Measurements from ENCODE around the gene BCKDHB.

Gene BCKDHB

DNA sequence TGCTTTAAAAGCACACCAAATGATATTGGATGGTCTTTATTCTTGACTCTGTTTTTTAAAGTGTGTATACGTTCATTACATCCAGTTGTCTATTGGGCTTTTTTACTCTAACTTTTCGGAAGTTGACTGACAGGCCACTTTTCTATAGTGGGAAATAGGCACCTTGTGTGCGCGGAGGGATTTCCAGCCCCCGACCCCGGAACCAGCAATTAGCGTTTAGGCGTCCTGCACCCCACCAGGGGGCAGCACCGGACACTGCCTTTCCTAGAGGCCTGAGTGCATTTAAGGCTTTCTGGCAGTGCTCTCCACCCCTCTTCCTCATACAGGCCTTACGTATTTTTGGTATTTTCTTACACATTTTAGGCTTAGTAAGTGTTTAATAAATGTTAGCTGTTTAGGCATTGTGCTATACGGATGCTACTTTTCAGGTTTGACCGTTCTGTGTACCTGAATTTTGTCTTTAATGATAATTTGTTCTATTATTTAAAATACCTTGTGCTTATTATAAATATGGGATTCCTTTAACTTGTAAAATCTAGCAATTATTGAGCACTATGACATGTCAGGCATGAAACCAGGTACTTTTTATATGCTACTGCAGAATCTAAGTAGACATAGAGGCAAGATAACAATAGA, 231.8 kb downstream of the BCKDHB start:
- TF ChIP-seq, protein P1, sequence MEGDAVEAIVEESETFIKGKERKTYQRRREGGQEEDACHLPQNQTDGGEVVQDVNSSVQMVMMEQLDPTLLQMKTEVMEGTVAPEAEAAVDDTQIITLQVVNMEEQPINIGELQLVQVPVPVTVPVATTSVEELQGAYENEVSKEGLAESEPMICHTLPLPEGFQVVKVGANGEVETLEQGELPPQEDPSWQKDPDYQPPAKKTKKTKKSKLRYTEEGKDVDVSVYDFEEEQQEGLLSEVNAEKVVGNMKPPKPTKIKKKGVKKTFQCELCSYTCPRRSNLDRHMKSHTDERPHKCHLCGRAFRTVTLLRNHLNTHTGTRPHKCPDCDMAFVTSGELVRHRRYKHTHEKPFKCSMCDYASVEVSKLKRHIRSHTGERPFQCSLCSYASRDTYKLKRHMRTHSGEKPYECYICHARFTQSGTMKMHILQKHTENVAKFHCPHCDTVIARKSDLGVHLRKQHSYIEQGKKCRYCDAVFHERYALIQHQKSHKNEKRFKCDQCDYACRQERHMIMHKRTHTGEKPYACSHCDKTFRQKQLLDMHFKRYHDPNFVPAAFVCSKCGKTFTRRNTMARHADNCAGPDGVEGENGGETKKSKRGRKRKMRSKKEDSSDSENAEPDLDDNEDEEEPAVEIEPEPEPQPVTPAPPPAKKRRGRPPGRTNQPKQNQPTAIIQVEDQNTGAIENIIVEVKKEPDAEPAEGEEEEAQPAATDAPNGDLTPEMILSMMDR (conservative IDR thresholded peaks at IDR 0.05; ENCODE audit: low read depth, low read length): peak; percentile 81

DNA sequence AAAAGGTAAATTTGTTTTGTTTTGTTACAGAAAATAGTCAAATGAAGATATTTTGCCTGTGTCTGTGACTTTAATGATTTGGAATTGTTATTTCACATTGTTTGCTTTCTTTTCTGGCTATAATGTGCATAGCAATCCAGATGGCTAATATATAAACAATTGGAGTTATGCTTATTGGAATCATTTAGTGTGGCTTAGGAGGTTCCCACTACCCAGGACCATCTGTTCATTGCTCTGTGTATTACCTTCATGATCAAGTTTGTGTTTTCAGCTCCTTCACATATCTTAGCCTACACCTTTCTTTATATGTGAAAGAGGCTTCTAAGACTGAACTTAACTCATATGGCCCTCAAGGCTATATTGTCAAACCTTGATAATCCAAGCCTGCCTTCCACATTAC, 232.9 kb downstream of the BCKDHB start:
- DNase-seq (ENCODE audit: low read depth): no peak
- TF ChIP-seq, protein P1 (conservative IDR thresholded peaks at IDR 0.05; ENCODE audit: low read depth, low read length): no peak
- no peak overlapping the region for H3K4me3 ChIP-seq (ENCODE audit: low read depth, low read length)

More for the DNA sequence above, 231.8 kb downstream of the BCKDHB start:
- DNase-seq (ENCODE audit: low read depth): peak; percentile 63
- H3K4me3 ChIP-seq (ENCODE audit: low read depth, low read length): no peak overlapping the region

DNA sequence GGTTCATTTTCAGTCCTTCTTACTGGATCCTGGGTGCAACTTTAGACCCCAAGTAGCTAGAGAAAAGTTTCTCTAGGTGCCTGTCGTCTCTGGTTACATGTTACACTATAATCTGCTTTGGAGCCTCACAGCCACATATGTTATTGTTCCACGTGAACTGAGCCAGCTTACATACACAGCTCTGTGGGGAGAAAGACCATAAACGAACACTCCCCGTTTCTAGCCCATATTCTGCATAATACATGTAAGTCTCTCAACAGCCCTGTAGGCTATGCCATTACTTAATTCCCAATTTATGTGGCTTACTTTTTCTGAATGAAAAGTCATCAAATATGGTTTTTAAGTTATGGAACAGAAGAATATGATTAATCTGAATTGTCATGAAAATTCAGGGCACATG, 233.8 kb downstream of the BCKDHB start:
- no peak for DNase-seq (ENCODE audit: low read depth)

DNA sequence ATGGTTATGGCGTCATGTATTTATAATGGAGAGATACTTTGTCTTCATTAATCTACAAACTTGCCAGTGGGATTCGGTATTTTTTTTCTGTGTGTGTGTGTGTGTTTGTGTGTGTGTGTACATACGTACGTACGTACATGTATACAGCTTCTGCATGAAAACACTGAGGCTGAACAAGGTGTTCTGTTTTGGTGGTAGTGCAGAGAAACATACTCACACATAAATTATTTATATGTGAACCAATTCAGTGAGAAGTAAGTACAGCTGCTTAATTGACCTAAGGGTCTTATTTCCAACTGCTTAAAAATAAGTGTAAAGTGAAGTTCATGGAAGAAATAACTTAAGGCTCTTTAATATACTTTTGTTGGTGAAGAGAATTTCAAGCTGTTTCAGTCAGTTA, 234.2 kb downstream of the BCKDHB start:
- TF ChIP-seq, protein P1 (conservative IDR thresholded peaks at IDR 0.05; ENCODE audit: low read depth, low read length): no peak
- no peak overlapping the region for H3K4me3 ChIP-seq (ENCODE audit: low read depth, low read length)
- no peak for DNase-seq (ENCODE audit: low read depth)

More for the DNA sequence above, 233.8 kb downstream of the BCKDHB start:
- H3K4me3 ChIP-seq (ENCODE audit: low read depth, low read length): no peak overlapping the region
- TF ChIP-seq, protein P1 (conservative IDR thresholded peaks at IDR 0.05; ENCODE audit: low read depth, low read length): no peak

DNA sequence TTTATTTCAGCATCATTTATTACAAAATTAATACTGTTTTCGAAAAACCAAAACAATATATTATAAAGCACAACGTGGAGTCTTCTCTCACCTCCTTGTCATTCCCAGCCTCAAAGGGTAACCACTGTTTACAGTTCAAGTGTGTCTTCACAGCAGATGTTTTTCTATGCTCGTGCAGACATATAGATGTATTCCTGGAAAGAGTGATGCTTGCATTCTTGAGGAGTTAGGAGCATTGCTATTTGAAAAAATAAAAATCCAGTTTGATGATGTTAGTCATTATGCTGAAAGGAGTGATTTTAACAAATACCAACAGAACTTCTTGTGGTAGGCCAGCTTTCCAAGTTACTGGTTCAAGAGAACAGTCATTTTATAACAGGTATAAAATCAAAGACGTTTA, 234.9 kb downstream of the BCKDHB start:
- TF ChIP-seq, protein P1 (conservative IDR thresholded peaks at IDR 0.05; ENCODE audit: low read depth, low read length): no peak
- H3K4me3 ChIP-seq (ENCODE audit: low read depth, low read length): no peak overlapping the region
- DNase-seq (ENCODE audit: low read depth): peak; percentile 76

DNA sequence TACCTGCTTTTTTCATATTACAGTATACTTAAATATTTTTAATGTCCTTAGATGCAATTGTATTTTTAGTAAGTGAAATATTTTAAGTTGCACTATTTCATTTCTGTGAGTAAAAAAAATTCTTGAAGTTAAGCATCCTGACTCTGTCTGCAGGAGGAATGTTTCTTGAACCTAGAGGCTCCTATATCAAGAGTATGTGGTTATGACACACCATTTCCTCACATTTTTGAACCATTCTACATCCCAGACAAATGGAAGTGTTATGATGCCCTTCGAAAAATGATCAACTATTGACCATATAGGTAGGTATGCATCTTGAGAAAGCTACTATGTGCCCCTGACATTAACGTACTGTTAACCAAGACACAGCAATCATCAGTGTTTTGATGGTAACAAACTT, 237.0 kb downstream of the BCKDHB start:
- peak; percentile 16 for DNase-seq (ENCODE audit: low read depth)
- no peak overlapping the region for H3K4me3 ChIP-seq (ENCODE audit: low read depth, low read length)
- TF ChIP-seq, protein P1 (conservative IDR thresholded peaks at IDR 0.05; ENCODE audit: low read depth, low read length): no peak

DNA sequence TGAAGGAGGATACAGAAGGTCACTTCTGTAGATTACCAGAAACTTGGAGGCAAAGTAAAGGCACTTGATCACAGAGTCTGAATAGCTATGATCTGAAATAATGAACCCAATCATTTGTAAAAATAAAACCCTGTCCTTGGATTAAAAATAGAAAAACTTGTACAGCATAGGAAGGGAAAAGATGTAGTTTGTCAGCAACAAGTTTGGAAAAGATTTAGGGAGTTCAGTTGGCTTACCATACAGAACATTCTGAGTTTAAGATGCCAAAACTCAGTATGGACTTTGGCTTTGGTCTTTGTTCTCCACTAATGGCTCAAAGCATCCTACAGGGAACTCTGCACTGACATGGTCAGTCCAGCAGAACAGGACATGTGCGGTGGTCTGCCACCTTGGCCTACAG, 240.6 kb downstream of the BCKDHB start:
- TF ChIP-seq, protein P1 (conservative IDR thresholded peaks at IDR 0.05; ENCODE audit: low read depth, low read length): no peak
- DNase-seq (ENCODE audit: low read depth): no peak
- H3K4me3 ChIP-seq (ENCODE audit: low read depth, low read length): no peak overlapping the region
